ENCODE results near the gene TTC39B.

TTC39B gene

DNA sequence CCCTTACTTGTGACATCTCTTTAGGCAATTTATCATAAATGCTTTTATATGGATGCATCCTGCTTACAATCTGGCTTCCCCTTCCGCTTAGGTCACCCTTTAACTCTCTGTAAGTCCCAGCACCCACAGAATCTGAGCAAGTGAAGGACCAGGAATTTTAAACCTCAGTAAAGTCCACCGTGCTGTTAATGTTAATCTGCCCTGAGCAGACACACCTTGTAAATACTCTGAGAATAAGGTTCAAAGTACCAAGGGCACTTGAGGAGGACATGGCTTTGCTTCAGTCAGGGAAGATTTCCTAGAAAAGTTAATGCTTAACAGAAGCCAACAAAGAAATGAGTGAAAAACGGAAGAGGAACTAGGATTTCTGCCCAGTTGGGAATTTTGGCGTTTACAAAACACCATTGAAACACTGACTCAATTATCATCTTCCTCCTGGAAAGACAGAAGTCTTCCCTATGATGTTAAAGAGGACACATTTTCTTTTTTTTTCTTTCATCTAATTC, 26.4 kb upstream of the TTC39B start:
- no peak overlapping the region for H3K18ac ChIP-seq (ENCODE audit: low read length)
- H3K9ac ChIP-seq (ENCODE audit: low read depth, low read length, poor library complexity): no peak overlapping the region
- DNase-seq (ENCODE audit: low spot score): no peak
- H3K9me3 ChIP-seq (replicated peaks in 1 of 2; ENCODE audit: control insufficient read depth in 2 of 2, insufficient read depth in 1 of 2, low read depth in 1 of 2, low read length in 2 of 2): no peaks in the 10 kb centered on the region
- H3K4ac ChIP-seq (ENCODE audit: low read length): no peak overlapping the region
- no peaks in the 10 kb centered on the region for H3K4me1 ChIP-seq (ENCODE audit: control insufficient read depth in 2 of 2, insufficient read depth in 1 of 2, low read depth in 1 of 2, low read length in 2 of 2)
- no peak overlapping the region for H2BK120ac ChIP-seq (ENCODE audit: low read depth, low read length)
- no peak overlapping the region for H2BK12ac ChIP-seq (ENCODE audit: low read length)
- no peak overlapping the region for H4K91ac ChIP-seq (ENCODE audit: low read depth, low read length, poor library complexity)
- no CpG with 5 or more reads among the region's 4 CpGs for WGBS, 2 donors (ENCODE audit: extremely low coverage in 2 of 2, insufficient read length in 2 of 2, insufficient replicate concordance in 1 of 2)
- H3K4me2 ChIP-seq (ENCODE audit: insufficient read depth, low read length, poor library complexity, severe bottlenecking): no peak overlapping the region
- no peak overlapping the region for H2BK15ac ChIP-seq (ENCODE audit: low read length)
- no peak overlapping the region for H2AK5ac ChIP-seq (ENCODE audit: low read depth, low read length)
- no peak overlapping the region for H2AFZ ChIP-seq (ENCODE audit: low read length)
- H3K14ac ChIP-seq (ENCODE audit: low read length): no peak overlapping the region
- no peak overlapping the region for H3K23ac ChIP-seq (ENCODE audit: low read depth, low read length, poor library complexity)
- H3K27ac ChIP-seq (replicated peaks; ENCODE audit: low read length): no peak overlapping the region
- no peaks in the 10 kb centered on the region for H3K27me3 ChIP-seq (ENCODE audit: control insufficient read depth in 3 of 3, insufficient read depth in 3 of 3, low read depth in 1 of 3, low read length in 3 of 3)
- no peaks in the 10 kb centered on the region for H3K36me3 ChIP-seq (replicated peaks in 1 of 2; ENCODE audit: control insufficient read depth in 2 of 2, insufficient read depth in 2 of 2, low read length in 2 of 2)
- no peak overlapping the region for H2BK5ac ChIP-seq (ENCODE audit: low read length)
- no peaks in the 10 kb centered on the region for H3K79me1 ChIP-seq (ENCODE audit: low read depth, low read length)
- H4K8ac ChIP-seq (ENCODE audit: low read depth, low read length): no peak overlapping the region
- H3K4me3 ChIP-seq (ENCODE audit: low read length in 2 of 2): no peak overlapping the region

DNA sequence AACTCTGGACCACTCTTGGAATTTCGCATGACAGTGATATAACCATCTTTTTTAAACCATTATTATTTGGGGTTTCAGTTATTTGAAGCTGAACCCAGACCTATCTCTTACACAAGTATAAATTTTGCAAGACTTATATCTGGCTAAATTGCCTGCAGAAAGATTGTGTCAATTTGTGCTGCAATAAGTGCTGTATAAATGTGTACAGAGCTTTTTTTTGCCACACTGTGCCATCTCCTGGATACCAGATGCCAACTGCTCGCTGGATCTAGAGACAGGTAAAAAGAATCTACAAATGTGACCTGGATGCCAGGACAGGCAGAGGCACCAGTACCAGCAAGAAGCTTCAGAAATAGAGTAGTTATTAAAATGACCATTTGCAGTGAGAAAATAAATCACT, 25.9 kb upstream of the TTC39B start:
- Histone ChIP-seq H3K14ac (ENCODE audit: low read length) (no peak overlapping the region), H3K4ac (ENCODE audit: low read length) (no peak overlapping the region), H3K4me1 (ENCODE audit: control insufficient read depth in 2 of 2, insufficient read depth in 1 of 2, low read depth in 1 of 2, low read length in 2 of 2) (no peaks in the 10 kb centered on the region), H2BK15ac (ENCODE audit: low read length) (no peak overlapping the region), H2AK5ac (ENCODE audit: low read depth, low read length) (no peak overlapping the region), H3K27me3 (ENCODE audit: control insufficient read depth in 3 of 3, insufficient read depth in 3 of 3, low read depth in 1 of 3, low read length in 3 of 3) (no peaks in the 10 kb centered on the region), H3K9ac (ENCODE audit: low read depth, low read length, poor library complexity) (no peak overlapping the region), H3K18ac (ENCODE audit: low read length) (no peak overlapping the region), H2BK5ac (ENCODE audit: low read length) (no peak overlapping the region), H3K4me3 (ENCODE audit: low read length in 2 of 2) (no peak overlapping the region), H3K23ac (ENCODE audit: low read depth, low read length, poor library complexity) (no peak overlapping the region), H3K4me2 (ENCODE audit: insufficient read depth, low read length, poor library complexity, severe bottlenecking) (no peak overlapping the region), H2BK12ac (ENCODE audit: low read length) (no peak overlapping the region), H4K91ac (ENCODE audit: low read depth, low read length, poor library complexity) (no peak overlapping the region), H3K9me3 (replicated peaks in 1 of 2; ENCODE audit: control insufficient read depth in 2 of 2, insufficient read depth in 1 of 2, low read depth in 1 of 2, low read length in 2 of 2) (no peaks in the 10 kb centered on the region), H3K27ac (replicated peaks; ENCODE audit: low read length) (no peak overlapping the region), H3K36me3 (replicated peaks in 1 of 2; ENCODE audit: control insufficient read depth in 2 of 2, insufficient read depth in 2 of 2, low read length in 2 of 2) (no peaks in the 10 kb centered on the region), H2BK120ac (ENCODE audit: low read depth, low read length) (no peak overlapping the region), H4K8ac (ENCODE audit: low read depth, low read length) (no peak overlapping the region), H2AFZ (ENCODE audit: low read length) (no peak overlapping the region), H3K79me1 (ENCODE audit: low read depth, low read length) (no peaks in the 10 kb centered on the region)
- no peak for DNase-seq (ENCODE audit: low spot score)
- WGBS, 2 donors (ENCODE audit: extremely low coverage in 2 of 2, insufficient read length in 2 of 2, insufficient replicate concordance in 1 of 2): no CpG with 5 or more reads among the region's 2 CpGs

DNA sequence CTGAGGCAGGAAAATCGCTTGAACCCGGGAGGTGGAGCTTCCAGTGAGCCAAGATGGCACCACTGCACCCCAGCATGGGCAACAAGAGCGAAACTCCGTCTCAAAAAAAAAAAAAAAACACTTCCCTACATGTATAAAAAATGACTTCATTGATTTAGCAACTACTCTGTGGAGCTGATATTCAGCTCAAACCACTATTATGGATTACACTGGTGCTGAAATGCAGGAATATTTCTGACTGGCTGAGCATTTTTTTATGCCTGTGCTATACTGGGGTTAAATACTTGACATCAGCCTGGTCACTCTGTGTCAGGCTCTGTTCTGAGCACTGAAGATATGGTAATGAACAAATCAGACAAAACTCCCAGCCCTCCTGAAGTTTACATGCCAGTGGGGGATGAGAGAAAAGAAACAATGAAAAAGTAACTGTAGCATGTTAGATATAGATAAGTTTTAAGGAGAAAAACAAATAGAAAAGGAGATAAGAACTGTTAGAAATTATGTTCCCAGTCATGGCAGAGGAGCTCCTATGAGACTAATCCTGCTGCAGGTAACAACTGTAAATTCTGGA, 22.6 kb upstream of the TTC39B start:
- no peak overlapping the region for H2BK120ac ChIP-seq (ENCODE audit: low read depth, low read length)
- no peak overlapping the region for H3K4me3 ChIP-seq (ENCODE audit: low read length in 2 of 2)
- no peaks in the 10 kb centered on the region for H3K79me1 ChIP-seq (ENCODE audit: low read depth, low read length)
- no peak overlapping the region for H2BK15ac ChIP-seq (ENCODE audit: low read length)
- H3K18ac ChIP-seq (ENCODE audit: low read length): no peak overlapping the region
- DNase-seq (ENCODE audit: low spot score): no peak
- no peak overlapping the region for H2AK5ac ChIP-seq (ENCODE audit: low read depth, low read length)
- no peaks in the 10 kb centered on the region for H3K36me3 ChIP-seq (replicated peaks in 1 of 2; ENCODE audit: control insufficient read depth in 2 of 2, insufficient read depth in 2 of 2, low read length in 2 of 2)
- no CpG with 5 or more reads among the region's 4 CpGs for WGBS, 2 donors (ENCODE audit: extremely low coverage in 2 of 2, insufficient read length in 2 of 2, insufficient replicate concordance in 1 of 2)
- H3K14ac ChIP-seq (ENCODE audit: low read length): no peak overlapping the region
- no peak overlapping the region for H4K8ac ChIP-seq (ENCODE audit: low read depth, low read length)
- H4K91ac ChIP-seq (ENCODE audit: low read depth, low read length, poor library complexity): no peak overlapping the region
- H2BK5ac ChIP-seq (ENCODE audit: low read length): no peak overlapping the region
- no peaks in the 10 kb centered on the region for H3K27me3 ChIP-seq (ENCODE audit: control insufficient read depth in 3 of 3, insufficient read depth in 3 of 3, low read depth in 1 of 3, low read length in 3 of 3)
- peaks cover 0 to 4% of the 10 kb centered on the region in 2 donors for H3K9me3 ChIP-seq (replicated peaks in 1 of 2; ENCODE audit: control insufficient read depth in 2 of 2, insufficient read depth in 1 of 2, low read depth in 1 of 2, low read length in 2 of 2)
- no peak overlapping the region for H3K4me2 ChIP-seq (ENCODE audit: insufficient read depth, low read length, poor library complexity, severe bottlenecking)
- no peak overlapping the region for H3K23ac ChIP-seq (ENCODE audit: low read depth, low read length, poor library complexity)
- H3K27ac ChIP-seq (replicated peaks; ENCODE audit: low read length): no peak overlapping the region
- H3K4me1 ChIP-seq (ENCODE audit: control insufficient read depth in 2 of 2, insufficient read depth in 1 of 2, low read depth in 1 of 2, low read length in 2 of 2): no peaks in the 10 kb centered on the region
- no peak overlapping the region for H3K9ac ChIP-seq (ENCODE audit: low read depth, low read length, poor library complexity)
- no peak overlapping the region for H3K4ac ChIP-seq (ENCODE audit: low read length)
- H2AFZ ChIP-seq (ENCODE audit: low read length): no peak overlapping the region
- H2BK12ac ChIP-seq (ENCODE audit: low read length): no peak overlapping the region

DNA sequence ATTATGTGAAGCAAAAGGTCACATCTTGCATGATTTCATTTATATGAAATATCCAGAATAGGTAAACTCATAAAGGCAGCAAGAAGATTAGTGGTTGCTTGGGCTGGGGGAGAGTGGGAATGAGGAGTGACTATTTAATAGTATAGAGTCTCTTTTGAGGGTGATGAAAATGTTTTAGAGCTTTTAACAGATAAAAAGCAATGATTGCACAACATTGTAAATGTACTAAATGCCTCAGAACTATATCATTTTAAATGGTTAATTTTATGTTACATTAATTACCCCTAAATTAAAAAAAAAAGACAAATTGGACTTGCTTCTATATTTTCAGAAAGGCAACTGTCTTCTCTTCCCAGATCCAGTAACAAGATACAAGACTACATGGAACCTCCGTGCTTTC, 21.9 kb upstream of the TTC39B start:
- Histone ChIP-seq H3K18ac (ENCODE audit: low read length) (no peak overlapping the region), H2BK5ac (ENCODE audit: low read length) (no peak overlapping the region), H3K79me1 (ENCODE audit: low read depth, low read length) (no peaks in the 10 kb centered on the region), H3K36me3 (replicated peaks in 1 of 2; ENCODE audit: control insufficient read depth in 2 of 2, insufficient read depth in 2 of 2, low read length in 2 of 2) (no peaks in the 10 kb centered on the region), H2BK12ac (ENCODE audit: low read length) (no peak overlapping the region), H3K27me3 (ENCODE audit: control insufficient read depth in 3 of 3, insufficient read depth in 3 of 3, low read depth in 1 of 3, low read length in 3 of 3) (no peaks in the 10 kb centered on the region), H2AK5ac (ENCODE audit: low read depth, low read length) (no peak overlapping the region), H4K91ac (ENCODE audit: low read depth, low read length, poor library complexity) (no peak overlapping the region), H3K4me3 (ENCODE audit: low read length in 2 of 2) (no peak overlapping the region), H3K9me3 (replicated peaks in 1 of 2; ENCODE audit: control insufficient read depth in 2 of 2, insufficient read depth in 1 of 2, low read depth in 1 of 2, low read length in 2 of 2) (peaks cover 0 to 4% of the 10 kb centered on the region in 2 donors), H3K27ac (replicated peaks; ENCODE audit: low read length) (no peak overlapping the region), H3K4me1 (ENCODE audit: control insufficient read depth in 2 of 2, insufficient read depth in 1 of 2, low read depth in 1 of 2, low read length in 2 of 2) (no peaks in the 10 kb centered on the region), H3K14ac (ENCODE audit: low read length) (no peak overlapping the region), H4K8ac (ENCODE audit: low read depth, low read length) (no peak overlapping the region), H3K23ac (ENCODE audit: low read depth, low read length, poor library complexity) (no peak overlapping the region), H3K4ac (ENCODE audit: low read length) (no peak overlapping the region), H3K4me2 (ENCODE audit: insufficient read depth, low read length, poor library complexity, severe bottlenecking) (no peak overlapping the region), H2AFZ (ENCODE audit: low read length) (no peak overlapping the region), H2BK15ac (ENCODE audit: low read length) (no peak overlapping the region), H3K9ac (ENCODE audit: low read depth, low read length, poor library complexity) (no peak overlapping the region), H2BK120ac (ENCODE audit: low read depth, low read length) (no peak overlapping the region)
- no CpG with 5 or more reads among the region's 1 CpG for WGBS, 2 donors (ENCODE audit: extremely low coverage in 2 of 2, insufficient read length in 2 of 2, insufficient replicate concordance in 1 of 2)
- DNase-seq (ENCODE audit: low spot score): no peak

All from neuronal stem cell (in vitro differentiated cells).